HG02884 (cell line): ENCODE data around the gene RRP15.

Experiments used
- ATAC-seq: cut with Tn5 transposase; IDR thresholded peaks from one replicate; pipeline ENCODE4 v1.9.1; 2021; ENCODE audit warnings: mild to moderate bottlenecking, moderate library complexity; ENCODE audit not compliant: unreplicated experiment

The RRP15 gene

DNA sequence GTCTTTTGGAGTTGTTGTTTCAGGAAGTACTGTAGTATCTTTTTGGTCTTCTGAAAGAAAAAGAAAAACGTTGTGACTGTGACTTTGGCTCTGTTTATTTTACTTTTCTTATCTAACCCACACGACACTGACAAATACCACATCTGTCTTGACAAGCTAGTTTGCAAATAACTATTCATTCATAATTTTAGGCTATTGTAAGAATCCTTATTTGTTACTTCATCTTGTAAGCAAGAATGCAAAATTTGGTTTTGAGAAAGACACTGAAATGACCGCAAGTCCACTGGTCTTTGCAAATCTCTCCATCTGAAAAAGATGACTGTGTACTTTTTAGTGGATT is 72.8 kb downstream of the RRP15 start:
- ATAC-seq: no peak

DNA sequence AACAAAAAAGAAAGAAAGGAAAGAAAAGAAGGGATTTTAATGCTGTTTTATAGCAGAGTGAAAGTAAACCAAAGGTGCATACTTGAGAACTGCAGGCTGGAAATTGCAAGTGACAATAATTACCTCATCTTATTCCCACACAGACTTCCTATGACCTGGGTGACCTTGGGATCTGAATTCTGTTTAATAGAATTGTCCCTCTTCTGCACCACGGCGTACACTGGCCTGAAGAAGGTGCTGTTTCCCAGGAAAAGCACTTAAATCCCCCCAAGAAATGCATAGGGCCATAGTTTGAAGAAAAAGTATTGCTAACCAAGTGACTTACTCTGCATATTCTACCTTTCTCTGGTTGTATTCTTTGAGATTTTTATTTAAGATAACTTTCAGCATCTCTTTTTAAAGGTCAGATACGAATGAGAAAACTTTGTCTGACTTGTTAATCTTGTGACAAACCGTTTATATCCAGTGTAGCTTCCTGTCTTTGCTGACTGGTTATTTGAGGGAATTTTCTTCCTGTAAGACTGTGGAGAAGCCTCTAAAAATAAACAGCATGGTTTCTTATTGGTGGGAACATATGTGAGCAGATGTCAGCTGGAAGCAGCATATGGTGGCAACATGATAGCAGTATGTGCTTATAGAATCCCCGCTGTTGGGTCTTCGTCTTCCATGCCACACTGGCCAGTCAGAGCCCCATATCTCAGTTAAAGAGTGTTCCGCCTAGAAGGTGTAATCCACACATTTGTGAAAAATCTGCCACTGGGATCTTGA is 76.4 kb downstream of the RRP15 start:
- no peak for ATAC-seq

DNA sequence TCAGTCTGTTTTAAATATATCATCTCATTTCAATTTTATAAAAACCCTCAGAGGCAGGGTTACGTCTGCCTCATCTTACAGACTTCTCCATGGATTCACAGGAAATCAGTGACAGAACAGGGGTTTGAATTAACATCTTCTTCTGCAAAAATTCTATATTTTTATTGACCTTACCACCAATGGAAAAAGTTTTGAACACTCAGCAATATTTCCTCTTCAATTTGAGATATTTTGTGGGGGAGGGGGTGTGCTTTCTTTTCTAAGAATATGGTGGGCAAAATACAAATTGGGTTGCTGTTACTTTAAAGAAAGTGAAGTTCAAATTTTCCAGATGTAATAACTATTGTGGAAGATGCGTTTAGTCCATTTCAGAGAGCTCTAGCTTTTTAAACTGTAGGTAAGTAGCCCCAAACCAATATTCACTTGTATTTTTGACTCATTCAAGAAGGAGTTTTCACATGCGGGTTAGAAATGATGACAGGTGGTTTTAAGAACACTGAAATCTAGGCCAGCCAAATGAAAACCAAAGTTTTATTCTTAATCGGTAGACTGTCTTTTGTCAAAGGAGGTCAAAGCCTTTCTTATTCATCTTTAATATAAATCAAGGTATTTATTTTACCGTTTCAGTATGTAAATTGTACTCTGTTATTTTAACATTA is 77.5 kb downstream of the RRP15 start:
- no peak for ATAC-seq

DNA sequence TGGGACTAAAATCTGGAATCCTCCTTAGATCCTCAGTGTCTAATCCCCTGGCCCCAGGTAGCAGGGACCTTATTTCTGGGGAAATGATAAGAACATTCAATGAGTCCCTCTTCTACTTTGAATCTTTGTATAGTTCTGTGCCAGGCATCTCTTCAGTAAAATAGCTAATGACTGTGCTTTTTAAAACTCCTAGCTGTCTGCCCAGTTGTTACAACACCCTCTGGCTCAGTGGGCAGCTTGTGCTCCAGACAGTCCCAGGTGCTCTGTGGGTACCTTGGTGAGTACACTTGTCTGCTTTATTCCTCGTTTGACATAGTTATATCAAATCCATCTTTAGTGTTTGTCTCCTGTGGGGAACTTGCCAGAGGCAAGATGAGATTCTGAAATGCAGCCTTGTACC is 78.0 kb downstream of the RRP15 start:
- no peak for ATAC-seq

DNA sequence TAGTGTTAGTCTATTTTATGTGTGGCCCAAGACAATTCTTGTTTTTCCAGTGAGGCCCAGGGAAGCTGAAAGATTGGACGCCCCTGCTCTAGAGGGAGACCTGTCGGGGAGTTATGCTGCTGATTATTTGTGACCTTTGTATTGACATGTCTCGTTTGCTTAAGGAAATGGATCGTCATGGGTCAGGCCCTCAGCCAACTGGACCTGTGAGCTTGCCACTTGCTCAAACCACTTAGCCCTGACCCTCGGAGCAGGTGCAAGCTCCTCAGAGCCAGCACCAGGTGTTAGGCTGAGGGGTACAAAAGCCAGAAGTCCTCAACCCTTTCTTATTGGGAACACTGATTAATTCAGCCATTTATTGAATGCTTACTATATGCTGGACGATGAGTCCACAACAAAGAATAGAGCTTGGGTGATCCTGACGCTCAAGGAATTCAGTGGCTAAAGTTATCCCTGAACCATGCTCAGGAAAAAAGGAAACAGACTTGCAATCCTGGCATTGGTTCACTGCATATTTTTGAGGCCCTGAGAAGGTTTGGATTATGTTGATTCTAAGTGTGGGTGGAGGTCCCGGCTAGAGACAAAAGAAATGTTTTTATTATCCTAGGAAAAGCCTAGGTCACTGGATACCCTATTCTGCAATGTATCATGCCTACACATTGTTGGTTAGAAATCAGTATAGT is 79.1 kb downstream of the RRP15 start:
- no peak for ATAC-seq

DNA sequence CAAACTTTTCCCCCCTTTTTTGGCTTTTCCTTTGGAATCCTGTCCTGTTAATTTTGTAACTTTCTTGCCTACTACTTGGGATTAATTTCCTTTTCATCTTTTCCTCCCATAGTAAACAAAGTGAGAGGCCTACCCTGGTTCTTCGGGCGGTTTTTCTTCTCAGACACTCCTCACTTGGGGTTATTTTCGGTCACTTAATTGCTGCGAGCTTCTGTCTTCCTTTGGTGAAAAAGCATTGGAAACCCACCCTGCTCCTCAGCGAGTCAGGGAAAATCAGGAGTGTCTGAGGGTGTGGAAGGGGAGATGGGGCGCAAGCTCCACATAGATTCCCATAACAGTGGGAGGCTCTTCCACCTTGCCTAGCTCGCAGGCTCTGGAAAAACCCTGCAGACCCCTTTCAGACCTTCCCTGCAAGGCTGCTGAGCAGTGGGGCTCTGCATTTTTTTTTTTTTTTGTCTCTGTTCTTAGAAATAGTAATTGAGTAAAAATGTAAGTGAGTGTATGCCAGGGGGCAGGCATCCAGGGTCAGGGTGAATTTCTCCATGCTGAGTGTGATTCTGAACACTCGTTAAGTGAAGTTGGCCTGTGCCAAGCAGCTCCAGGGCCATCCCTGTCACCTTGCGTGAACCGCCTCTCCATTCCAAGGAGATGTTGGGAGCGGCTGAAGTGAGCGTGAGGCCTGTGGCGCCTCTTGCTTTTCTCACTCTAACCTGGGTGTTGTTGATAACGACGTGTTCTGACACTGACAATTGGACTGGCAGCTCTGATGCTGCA is 80.3 kb downstream of the RRP15 start:
- ATAC-seq: no peak

DNA sequence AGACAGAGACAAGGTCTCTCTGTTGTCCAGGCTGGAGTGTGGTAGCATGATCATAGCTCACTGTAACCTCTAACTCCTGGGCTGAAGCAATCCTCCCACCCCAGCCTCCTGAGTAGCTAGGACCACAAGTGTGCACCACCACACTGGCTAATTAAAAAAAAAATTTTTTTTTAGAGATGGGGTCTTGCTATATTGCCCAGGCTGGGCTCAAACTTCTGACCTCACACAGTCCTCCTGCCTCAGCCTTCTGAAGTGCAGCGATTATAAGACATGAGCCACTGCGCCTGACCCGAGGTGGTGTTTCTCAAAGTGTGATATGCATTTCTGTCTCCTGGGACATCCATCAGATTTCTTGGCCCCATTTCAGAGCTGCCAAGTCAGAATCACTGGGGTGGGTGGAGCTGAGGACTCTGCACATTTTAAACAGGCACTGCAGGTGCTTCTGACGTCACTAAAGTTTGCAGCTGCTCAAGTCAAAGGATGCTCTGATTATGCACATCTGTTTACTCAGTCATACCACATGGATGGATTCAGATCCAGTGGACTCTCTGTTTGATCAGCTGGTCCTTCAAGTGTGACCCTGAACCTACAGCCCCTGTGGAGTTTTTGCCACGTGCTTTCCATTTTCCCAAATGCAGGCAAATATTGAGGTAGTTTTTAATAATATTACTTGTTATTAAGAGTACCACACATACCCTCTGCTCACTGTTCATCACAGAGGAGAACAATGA is 81.4 kb downstream of the RRP15 start:
- ATAC-seq: no peak

DNA sequence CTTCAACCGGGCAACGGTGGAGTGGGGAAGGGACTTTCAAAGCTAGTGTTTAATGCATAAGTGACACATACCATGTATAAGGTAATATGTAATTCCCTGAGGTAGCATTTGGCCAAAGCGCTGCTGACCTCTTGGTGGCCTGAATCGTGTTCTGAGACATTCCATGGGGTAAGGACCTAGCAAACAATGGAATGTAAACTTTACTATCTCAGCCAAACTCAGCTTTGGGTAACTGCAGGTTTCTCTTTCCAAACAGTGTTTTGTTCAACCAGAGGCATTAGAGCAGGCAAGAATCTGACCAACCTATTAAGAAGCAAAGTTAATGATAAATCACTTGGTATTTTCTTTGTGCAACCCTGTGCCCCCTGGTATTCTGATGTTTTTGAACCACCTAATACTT is 82.0 kb downstream of the RRP15 start:
- no peak for ATAC-seq

DNA sequence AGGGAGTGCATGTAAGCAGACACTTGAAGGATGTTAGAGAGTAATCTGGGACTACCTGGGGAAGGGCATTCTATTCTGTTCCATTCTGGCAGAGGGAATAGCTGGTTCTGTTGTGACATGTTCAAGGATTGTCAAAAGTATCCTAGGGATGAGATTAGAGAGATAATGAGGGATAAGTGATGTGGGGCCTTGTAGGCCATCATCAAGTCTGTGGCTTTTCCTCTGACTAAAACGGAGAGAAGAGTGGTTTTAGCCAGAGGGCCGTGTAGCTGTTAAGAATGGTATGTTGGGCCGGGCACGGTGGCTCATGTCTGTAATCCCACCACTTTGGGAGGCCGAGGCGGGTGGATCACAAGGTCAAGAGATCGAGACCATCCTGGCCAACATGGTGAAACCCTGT is 83.6 kb downstream of the RRP15 start:
- ATAC-seq: no peak

DNA sequence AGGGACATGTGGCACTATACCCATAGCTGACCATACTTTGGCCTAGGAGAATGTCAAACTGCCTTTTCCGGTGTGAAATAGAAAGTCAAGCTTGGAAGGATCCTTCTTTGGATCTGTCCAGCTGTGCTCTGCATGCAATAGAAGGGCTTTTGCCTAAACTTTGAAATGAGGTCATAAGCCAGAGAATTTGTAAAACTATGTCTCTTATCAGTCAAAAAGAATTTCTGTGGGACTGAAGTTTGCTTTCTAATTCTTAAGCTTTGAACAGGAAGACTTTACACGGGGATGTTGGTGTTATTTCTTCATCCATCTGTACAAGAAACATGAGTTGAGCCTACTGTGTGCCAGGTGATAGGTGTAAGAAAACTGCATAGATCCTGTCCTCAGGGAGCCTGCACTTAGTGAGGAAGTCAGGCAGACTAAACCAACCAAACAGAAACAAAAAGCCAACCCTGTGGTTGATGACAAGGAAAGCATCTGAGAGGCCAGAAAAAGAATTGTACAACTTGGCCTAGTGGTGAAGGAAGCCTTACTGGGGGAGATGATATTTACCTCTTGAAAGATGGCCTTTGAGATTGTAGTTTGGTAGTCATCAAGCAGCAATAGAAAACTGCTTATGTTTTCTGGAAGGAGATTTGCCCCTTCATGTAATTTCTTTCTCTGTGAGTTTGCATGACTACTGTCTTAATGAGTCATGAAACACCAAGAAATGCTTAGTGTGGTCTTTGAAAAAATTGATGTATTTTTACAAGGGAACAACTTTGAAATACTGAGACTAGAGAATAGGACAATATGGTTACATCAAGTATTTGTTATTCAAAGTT is 84.8 kb downstream of the RRP15 start:
- ATAC-seq: no peak

DNA sequence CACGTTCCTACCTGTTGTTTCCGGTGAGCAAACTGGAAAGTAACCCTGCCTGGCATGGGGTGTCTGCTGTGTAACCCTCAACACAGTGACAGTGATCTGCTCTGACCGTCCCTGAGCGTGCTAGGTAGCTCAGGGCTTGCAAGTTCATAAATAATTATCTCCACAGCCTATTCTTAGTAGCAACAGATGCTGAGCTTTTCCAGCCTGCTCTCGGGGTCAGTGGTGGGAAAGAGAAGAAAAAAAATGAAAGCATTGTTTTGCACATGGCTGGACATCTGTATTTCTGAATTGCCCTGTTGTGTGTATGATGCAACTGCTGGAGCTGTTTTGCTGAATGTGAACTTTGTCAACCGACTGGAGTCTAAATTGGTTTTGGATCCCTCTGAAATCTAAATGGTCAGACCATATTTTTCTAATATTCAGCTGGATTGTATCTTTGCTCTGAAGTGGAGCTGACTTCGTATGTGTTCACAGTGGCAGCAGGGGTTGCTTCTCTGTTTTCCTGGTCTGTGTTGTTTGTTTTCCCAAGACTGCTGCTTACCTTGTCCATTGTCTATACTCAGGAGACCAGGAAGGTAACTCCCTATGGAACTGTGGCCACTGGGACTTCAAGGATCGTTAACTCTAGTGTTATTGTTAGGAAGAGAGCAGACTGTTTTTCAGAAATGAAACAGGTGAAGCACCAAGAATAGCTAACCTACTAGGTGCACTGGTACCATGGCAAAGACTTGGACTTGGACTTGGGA is 87.0 kb downstream of the RRP15 start:
- ATAC-seq: no peak

DNA sequence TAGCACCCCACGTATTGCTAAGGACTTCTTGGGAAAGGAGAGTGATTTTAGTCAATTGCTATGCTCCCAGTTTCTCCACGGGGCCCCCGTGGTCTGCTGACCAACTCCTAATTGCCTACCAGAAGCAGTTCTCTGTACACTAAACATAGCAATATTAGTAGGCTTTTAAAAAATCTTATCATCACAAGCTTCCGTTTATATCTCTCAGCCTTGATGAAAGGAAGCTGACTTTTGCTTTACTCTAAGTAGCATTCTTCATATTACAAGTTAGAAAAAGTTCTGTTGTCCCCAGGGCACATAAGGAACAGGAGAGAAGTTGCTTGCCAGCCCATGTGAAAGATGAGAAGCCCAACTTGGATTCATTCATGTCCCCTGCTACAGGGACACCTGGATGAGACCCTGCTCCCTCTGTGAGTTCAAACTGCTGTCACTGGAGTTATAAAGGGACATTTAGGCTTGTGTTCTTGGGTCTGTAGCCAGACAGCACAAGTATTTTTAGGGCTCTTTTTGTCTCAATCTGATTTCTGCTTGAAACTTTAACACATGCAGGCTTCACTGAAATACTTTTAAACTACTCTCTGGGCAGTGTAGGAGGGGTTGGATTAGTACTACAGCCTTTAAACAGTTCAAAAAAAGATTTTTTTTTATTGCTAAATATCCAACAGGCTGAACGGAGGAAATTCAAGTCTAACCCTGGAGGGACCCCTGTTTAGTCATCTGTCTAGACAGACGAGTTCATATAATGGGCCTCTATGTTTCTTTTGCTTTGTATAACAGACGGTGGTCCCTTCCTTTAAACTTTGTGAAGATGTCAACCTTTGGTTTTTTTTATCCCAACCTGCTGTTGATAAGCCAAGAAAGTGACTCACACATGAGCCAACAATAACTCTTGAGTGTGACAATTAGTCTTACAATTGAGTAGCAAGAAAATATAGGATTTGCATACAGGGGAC is 89.6 kb downstream of the RRP15 start:
- ATAC-seq: no peak

DNA sequence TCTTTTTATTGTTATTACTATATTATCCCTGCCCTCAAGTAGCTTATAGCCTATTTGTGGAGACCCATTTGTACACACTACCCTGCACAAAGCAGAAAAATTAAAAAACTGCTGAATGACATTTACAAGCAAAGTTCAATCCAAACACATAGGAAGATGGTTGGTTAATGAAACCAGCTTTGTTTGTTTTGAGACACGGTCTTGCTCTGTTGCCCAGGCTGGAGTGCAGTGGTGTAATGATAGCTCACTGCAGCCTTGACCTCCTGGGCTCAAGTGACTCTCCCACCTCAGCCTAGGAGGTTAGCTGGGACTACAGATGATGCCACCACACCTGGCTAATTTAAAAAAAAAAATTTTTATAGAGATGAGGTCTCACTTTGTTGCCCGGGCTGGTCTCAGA is 91.6 kb downstream of the RRP15 start:
- ATAC-seq: no peak

DNA sequence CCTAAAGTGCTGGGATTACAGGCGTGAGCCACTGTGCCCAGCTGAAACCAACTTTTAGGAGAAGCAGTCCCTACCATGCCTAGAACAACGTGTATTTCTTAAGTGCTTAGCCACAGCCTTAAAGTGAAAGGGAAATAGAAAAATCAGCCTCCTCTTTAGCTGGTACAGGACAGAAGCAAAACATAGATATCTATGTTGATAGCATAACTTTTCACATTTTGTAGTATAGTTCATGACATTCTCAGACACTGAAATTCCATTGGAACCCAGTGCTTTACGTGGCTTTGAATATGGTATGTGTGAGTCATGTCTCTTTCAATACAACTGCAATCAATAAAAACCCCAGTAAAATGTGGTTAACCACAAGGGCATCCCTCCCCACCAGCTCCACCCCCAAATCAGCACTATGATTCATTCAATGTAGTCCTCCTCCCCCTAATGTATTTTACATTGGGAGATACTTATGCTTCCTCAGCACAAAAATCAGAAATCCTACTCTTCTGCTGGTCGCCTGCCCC is 92.1 kb downstream of the RRP15 start:
- ATAC-seq: peak; percentile 88

DNA sequence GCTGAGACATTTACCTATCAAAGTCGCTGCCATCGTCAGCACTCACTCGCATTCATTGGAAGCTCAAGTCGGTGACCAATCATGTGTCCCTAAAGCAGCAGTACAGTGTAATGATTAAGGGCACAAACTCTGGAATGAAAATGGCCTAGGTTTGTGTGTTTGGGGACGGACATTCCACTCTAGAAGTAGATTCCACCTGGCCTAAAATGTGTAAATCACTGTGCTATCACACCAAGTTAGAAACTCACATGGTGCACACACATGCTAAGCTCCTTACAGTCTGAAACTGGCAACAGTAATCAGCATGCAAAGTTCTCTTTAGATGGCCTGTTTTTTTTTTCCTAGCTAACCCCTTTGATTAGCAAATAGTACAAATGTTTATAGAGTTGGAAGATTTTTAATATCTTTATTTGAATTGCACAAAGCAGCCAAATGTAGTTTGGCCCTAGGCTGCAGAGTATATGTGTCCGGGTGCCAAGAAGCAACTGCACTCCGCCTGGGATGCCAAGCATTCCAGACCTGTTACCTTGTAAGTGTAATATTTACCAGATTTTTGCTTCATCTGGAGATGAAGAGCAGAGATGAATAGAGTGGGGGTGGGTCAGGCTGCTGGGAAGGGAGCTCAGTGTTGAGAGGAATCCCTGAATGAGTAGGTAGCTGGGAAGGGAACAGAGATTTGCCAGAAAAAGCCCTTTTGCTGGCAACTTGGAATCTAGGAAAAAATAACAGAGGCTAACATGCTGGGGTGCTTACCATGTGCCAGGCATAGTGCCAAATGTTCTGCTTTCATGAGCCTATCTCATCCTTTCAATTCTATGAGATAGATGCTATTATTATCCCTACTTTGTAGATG is 95.3 kb downstream of the RRP15 start:
- ATAC-seq: no peak

DNA sequence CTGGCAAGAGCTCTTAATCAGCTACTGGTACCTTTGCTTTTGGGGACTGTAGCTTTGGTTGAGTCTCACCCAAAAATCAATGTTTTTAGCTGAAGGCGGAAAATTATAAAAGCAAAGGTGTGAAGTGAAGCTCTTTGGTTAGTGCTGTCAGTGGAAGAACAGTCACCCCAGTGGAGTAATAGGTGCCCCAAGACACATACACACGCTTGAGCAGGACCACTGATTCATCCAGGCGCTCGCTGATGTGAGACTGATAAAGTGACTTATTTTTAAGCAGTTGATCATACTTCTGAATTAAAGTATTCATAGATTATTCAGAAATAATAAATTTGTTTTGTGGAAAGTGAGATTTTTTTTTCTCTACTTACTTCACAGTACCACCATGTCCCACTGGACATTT is 97.2 kb downstream of the RRP15 start:
- no peak for ATAC-seq

DNA sequence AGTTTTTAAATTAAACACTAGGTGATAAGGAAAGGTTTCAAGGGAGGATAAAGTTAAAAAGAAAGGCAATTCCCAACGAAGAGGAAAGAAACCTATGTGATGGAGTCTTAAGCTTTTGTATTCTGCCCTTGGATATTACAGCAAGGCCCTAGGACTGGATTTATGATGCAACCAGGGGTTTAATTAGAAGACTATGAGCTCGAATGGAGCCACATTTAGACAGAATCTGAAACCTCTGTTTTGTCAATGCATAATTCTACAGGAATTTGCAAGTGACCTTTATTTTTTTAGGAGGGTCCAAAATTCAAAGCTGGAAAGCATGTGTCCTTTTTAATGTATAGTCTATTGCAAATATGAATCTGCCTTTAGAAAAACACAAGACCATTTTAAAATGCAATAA is 98.0 kb downstream of the RRP15 start:
- ATAC-seq: no peak
